Measurements from ENCODE around the gene DPAGT1.
"Not testable (repeated sequence)": the region's sequence is repeated elsewhere in the genome, so short reads cannot be mapped to it uniquely, and the experiment has no call there.

DPAGT1 gene

GRCh38 chr11:119115484-119116234 lies 14.0 kb upstream of the DPAGT1 start:
- ATAC-seq (peak; percentile 41), DNase-seq (no peak)

DNA sequence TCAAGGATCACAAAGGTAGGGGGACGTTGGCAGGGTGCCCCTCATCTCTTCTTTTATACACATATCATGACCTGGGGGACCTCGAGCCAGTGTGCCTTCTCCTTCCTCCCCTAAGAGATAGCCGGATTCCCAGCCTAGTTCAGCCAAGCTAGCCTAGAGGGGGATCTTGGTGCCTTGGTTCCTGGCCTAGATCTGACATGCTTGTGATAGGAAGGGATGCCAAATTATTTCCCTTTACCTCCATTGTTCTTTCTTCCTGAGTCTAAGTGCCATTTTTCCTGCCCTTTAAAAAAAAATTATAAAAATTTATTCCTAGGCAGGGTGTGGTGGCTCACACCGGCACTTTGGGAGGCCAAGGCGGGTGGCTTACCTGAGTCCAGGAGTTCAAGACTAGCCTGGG lies 12.7 kb upstream of the DPAGT1 start:
- DNase-seq (no peak), ATAC-seq (no peak)

DNA sequence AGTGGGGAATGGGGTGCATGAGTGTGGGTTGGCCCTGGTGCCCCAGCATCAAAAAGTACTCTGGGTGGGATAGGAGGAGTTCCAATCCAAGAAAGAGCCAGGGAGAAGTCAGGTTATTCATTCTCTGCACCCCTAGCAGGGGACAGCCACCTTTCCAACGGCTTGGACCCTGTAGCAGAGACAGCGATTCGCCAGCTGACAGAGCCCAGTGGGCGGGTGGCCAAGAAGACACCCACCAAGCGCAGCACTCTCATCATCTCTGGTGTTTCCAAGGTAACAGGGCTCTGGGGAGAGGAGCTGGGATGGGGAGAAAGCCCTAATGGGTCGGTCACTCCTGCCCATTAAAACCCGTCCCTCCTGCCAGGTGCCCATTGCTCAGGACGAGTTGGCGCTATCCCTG lies 12.1 kb upstream of the DPAGT1 start:
- ATAC-seq (no peak), DNase-seq (no peak)

GRCh38 chr11:119112314-119113020 lies 10.8 kb upstream of the DPAGT1 start:
- ATAC-seq (no peak), DNase-seq (no peak)

GRCh38 chr11:119111361-119111925 lies 9.8 kb upstream of the DPAGT1 start:
- ATAC-seq = no peak
- DNase-seq = no peak

GRCh38 chr11:119110439-119110838 lies 8.8 kb upstream of the DPAGT1 start:
- no peak for DNase-seq
- ATAC-seq = no peak

GRCh38 chr11:119109843-119110242 lies 8.2 kb upstream of the DPAGT1 start:
- no peak for DNase-seq
- ATAC-seq = no peak

GRCh38 chr11:119108857-119109221 lies 7.2 kb upstream of the DPAGT1 start:
- DNase-seq (no peak), ATAC-seq (no peak)

DNA sequence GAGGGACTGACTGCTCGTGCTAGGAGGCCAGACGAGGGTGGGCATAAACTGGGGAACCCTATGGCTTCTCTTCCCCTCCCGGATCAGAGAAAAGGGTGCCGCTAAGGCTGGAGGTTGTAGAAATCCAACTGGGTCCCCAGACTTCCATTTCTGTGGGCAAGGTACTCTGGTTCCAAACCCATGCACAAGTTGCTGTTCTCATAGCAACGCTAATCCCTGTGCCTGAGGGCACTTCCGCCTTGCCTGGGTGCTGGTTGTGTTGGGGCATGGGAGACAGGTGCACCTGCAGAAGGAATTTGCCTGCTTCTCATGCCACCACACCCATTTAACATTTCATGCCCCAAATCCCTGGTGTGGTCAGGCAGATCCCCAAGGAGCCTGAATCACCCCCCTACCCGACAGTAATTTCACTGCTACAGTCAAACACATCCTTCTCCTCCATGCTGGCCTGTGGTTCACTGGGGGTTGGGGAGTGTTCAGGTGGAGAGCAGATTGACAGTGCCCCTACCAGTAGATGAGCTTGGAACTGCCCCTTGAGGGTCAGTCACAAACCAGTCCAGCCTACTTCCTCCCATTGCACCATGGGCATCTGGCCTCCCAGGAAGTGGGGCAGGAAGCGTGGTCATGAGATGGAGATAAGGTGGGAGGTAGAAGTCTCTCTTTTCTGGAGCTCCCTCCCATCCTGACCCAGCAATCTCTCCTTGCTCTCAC lies 6.6 kb upstream of the DPAGT1 start:
- DNase-seq (peak; percentile 43), ATAC-seq (peak; percentile 5)

GRCh38 chr11:119107538-119108145 lies 6.0 kb upstream of the DPAGT1 start:
- peak; percentile 2 for ATAC-seq
- DNase-seq = no peak

DNA sequence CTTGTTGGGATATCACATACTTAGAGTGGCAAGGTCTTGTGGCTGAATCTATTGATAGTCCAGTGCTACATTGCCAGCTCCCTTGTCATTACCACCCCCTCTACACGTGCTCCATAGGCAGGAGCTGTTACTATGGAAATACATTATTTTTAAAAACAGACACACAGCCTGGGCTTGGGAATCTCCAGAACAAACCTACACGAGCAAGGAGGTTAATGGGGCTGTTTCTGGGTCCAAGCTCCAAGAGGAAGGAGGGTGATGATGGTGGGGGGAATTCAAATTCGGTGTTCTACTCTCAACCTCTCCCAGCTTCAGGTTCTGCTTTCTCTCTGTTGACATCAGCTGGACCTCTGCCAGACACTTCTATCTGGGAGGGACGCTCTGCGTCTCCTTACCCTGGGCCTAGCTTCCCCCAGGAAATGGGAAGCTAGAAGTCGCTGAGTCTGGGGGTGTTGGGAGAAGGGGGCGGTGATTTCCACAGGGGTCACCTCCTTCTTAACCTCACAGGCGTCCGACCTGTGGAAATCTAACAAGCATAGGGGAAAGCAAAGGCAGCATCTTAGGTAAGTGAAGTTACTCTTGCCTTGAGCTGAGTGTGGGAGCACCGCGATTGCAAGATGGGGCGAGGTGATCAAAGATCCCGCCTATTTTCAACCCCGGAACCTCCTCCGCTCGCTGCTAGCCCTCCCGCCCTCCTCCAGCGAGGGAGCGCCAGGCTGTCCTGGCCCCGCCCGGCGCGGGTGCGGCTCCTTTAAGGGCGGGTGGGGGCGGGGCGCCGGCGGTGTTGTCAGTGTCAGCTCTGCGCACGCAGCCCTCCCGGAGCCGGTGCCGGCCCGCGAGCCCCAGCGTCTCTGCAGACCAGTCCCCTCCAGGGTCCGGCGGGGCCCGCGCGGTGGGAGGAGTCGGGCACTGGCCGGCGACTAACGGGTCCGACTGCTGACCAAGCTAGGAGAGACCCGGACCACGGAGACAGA lies 5.2 kb upstream of the DPAGT1 start, which contains the start of gene C2CD2L:
C2CD2L (plus strand) TSS at position 781 of the 974 bp plus-strand sequence. CDS start 398 bp downstream, outside the sequence.
- DNase-seq (peak; percentile 91), ATAC-seq (peak; percentile 88)

DNA sequence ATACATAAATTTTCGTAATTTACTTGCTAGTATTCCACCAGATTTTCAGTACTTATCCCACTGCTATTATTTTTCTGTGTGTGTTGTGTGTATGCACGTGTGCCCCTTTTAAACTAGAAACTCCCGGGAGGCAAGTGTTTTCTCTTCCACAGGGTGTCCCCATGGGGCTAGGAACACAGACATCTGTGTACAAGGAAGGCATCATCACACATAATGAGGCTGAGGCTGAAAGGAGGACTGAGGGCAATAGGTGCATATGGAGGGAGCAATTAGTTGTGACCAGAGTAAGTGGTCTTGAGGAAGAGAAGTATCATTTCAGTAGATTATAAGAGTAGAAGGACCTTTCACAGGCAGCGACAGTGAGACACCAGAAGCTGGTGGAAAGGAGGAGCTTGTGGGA lies 2.1 kb upstream of the DPAGT1 start:
- no peak for DNase-seq

GRCh38 chr11:119103161-119103664 lies 1.6 kb upstream of the DPAGT1 start:
- ATAC-seq, DNase-seq: not testable (repeated sequence)

More for the DNA sequence above, 2.1 kb upstream of the DPAGT1 start:
- no peak for ATAC-seq

- DNase-seq = peak; percentile 43
- ATAC-seq = peak; percentile 11
These were observed 477 bp downstream of the DPAGT1 start for GRCh38 chr11:119100994-119101758.

DNA sequence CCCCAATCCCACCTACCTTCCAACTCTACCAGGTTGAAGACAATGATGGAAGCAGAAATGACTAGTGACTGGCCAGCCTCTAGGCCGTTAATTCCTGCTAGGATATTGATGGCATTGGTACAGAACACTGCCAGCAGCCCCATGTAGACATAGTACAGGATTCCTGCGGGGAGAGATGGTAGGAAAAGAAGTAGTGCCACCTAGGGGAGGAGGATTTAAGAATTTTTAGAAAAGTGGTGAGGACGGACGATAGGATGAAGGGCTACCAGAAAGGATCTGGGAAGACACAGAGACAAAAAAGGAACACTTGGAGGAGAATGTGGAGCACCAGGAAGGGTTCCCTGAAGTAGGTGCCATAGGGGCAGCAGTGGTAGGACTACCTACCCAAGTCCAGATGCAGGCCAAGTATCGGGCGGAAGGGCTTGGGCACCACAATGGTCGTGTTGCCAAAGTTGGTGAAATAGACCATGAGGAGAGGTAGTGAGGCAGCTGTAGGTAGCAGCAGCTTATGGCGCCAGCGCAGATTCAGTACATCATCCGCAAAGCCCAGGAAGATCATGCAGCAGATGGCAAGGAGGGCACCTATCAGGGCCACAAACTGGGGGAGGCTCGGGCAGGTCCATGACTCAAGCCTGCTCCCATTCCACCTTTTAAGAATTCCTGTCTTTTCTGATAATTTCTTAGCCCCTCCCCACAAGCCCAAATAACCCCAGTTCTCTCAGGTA lies 1.2 kb downstream of the DPAGT1 start:
- DNase-seq (no peak), ATAC-seq (no peak)

- ATAC-seq (no peak), DNase-seq (no peak)
These were observed 1.9 kb downstream of the DPAGT1 start for GRCh38 chr11:119099711-119100110.

DNA sequence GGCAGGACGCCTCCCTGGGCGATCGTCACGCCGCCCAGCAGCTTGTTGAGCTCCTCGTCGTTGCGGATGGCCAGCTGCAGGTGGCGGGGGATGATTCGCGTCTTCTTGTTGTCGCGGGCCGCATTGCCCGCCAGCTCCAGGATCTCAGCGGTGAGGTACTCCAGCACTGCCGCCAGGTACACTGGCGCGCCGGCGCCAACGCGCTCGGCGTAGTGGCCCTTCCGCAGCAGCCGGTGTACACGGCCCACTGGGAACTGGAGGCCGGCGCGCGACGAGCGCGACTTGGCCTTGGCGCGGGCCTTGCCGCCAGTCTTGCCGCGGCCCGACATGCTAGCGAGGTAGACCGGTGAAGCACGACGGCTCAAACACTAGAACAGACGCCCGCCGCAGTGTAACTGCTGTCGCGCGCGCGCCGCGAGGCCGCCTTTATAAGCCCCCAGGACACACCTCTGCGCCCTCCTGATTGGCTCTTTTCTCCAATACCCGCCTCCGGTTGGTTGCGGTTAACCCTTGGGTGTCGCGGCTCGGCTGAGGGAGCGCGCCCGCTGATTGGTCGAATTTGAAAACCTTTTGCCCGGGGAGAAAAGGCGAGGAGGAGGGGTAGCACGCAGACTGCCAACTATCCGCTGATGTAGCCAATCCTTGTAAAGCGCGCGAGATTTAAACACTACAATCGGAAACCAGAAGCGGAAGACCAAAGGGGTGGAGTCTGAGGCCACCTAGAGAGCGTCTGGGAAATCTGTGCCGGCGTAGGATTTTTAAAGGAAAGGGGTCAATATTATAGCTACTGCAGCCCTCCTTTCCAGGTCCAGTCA lies 6.4 kb downstream of the DPAGT1 start:
- ATAC-seq (peak; percentile 86), DNase-seq (peak; percentile 99)

DNA sequence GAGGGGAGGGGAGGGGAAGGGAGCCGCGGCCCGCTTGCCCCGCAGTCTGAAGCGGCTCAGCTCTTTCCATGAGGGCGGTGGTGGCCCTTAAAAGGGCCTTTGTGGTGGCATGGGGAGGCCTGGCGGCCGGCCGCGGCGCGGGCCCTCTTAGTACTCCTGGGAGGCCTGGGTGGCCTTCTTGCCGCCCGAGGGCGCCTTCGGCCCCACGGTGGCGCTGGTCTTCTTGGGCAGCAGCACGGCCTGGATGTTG lies 6.9 kb downstream of the DPAGT1 start:
- DNase-seq (peak; percentile 70), ATAC-seq (peak; percentile 26)

All from stimulated activated naive CD8-positive, alpha-beta T cell treated with anti-CD3 and anti-CD28 coated beads, Interleukin-15, Interleukin-2, amounts not matched to agents 100 U/mL and 50 U/mL, for 24 hours (primary cell).